Stimulated activated naive B cell treated with anti-CD40 and anti-IgM and Interleukin-4, amounts not matched to agents 10 μg/mL and 1 μg/mL and 100 μg/mL, for 72 hours (primary cell): ENCODE results near the gene LRFN2.

Experiments
- ATAC-seq, 2 donors: fragments of 150-1000 bp; cut with Tn5 transposase; replicated peaks; 2 replicates each; pipeline ENCODE4 v1.10.0; 2021; ENCODE audit warnings: moderate library complexity in 1 of 2
- DNase-seq: peaks from one replicate; pipeline ENCODE4 v3.0.0; 2021
- H3K27ac Mint-ChIP-seq: one replicate; pipeline ENCODE4 v1.8.0; 2022; ENCODE audit warnings: mild to moderate bottlenecking, mixed read lengths
- H3K27me3 Mint-ChIP-seq, 2 donors: one replicate each; pipeline ENCODE4 v1.8.0; 2022; ENCODE audit warnings: mixed read lengths in 2 of 2
- H3K36me3 Mint-ChIP-seq, 2 donors: one replicate each; pipeline ENCODE4 v1.8.0; 2022; ENCODE audit warnings: mixed read lengths in 2 of 2, mild to moderate bottlenecking in 1 of 2
- H3K4me1 Mint-ChIP-seq, 2 donors: one replicate each; pipeline ENCODE4 v1.8.0; 2022; ENCODE audit warnings: mixed read lengths in 2 of 2, mild to moderate bottlenecking in 1 of 2
- H3K4me3 Mint-ChIP-seq, 2 donors: one replicate each; pipeline ENCODE4 v1.8.0; 2022; ENCODE audit warnings: mild to moderate bottlenecking in 2 of 2, mixed read lengths in 2 of 2, moderate library complexity in 1 of 2
- H3K9me3 Mint-ChIP-seq, 2 donors: one replicate each; pipeline ENCODE4 v1.8.0; 2022; ENCODE audit warnings: mixed read lengths in 2 of 2, mild to moderate bottlenecking in 1 of 2

Gene LRFN2

GRCh38 chr6:40425192-40425919 is 161.8 kb downstream of the LRFN2 start:
- no peak for ATAC-seq
- no peak for DNase-seq
- H3K27me3 Mint-ChIP-seq: no peaks in the 10 kb centered on the region
- H3K27ac Mint-ChIP-seq: no peak overlapping the region
- H3K4me1 Mint-ChIP-seq: no peaks in the 10 kb centered on the region
- H3K4me3 Mint-ChIP-seq: no peak overlapping the region
- H3K9me3 Mint-ChIP-seq: no peaks in the 10 kb centered on the region
- H3K36me3 Mint-ChIP-seq: no peaks in the 10 kb centered on the region

GRCh38 chr6:40422046-40422445 is 165.1 kb downstream of the LRFN2 start:
- no peaks in the 10 kb centered on the region for H3K9me3 Mint-ChIP-seq
- no peaks in the 10 kb centered on the region for H3K4me1 Mint-ChIP-seq
- no peak overlapping the region for H3K27ac Mint-ChIP-seq
- DNase-seq (no peak), ATAC-seq (no peak)
- no peaks in the 10 kb centered on the region for H3K27me3 Mint-ChIP-seq
- H3K36me3 Mint-ChIP-seq: no peaks in the 10 kb centered on the region
- H3K4me3 Mint-ChIP-seq: no peak overlapping the region

- Mint-ChIP-seq H3K4me1 (no peaks in the 10 kb centered on the region), H3K36me3 (no peaks in the 10 kb centered on the region), H3K4me3 (no peak overlapping the region), H3K27ac (no peak overlapping the region), H3K9me3 (no peaks in the 10 kb centered on the region), H3K27me3 (no peaks in the 10 kb centered on the region)
- no peak for ATAC-seq
- no peak for DNase-seq
Observed at GRCh38 chr6:40419946-40420728, 167.0 kb downstream of the LRFN2 start.

- no peaks in the 10 kb centered on the region for H3K4me1 Mint-ChIP-seq
- no peak overlapping the region for H3K4me3 Mint-ChIP-seq
- DNase-seq (no peak), ATAC-seq (no peak)
- H3K27me3 Mint-ChIP-seq: no peaks in the 10 kb centered on the region
- no peaks in the 10 kb centered on the region for H3K36me3 Mint-ChIP-seq
- no peaks in the 10 kb centered on the region for H3K9me3 Mint-ChIP-seq
- no peak overlapping the region for H3K27ac Mint-ChIP-seq
Observed at GRCh38 chr6:40419377-40419776, 167.8 kb downstream of the LRFN2 start.

- no peaks in the 10 kb centered on the region for H3K36me3 Mint-ChIP-seq
- H3K27me3 Mint-ChIP-seq: no peaks in the 10 kb centered on the region
- ATAC-seq (no peak), DNase-seq (no peak)
- H3K27ac Mint-ChIP-seq: no peak overlapping the region
- H3K4me3 Mint-ChIP-seq: no peak overlapping the region
- no peaks in the 10 kb centered on the region for H3K9me3 Mint-ChIP-seq
- H3K4me1 Mint-ChIP-seq: peaks cover 0 to 1% of the 10 kb centered on the region in 2 donors
Observed at GRCh38 chr6:40417031-40417430, 170.1 kb downstream of the LRFN2 start.

- DNase-seq (no peak), ATAC-seq (no peak)
- H3K4me1 Mint-ChIP-seq: peaks cover 0 to 1% of the 10 kb centered on the region in 2 donors
- H3K36me3 Mint-ChIP-seq: no peaks in the 10 kb centered on the region
- H3K27me3 Mint-ChIP-seq: no peaks in the 10 kb centered on the region
- H3K4me3 Mint-ChIP-seq: no peak overlapping the region
- no peak overlapping the region for H3K27ac Mint-ChIP-seq
- H3K9me3 Mint-ChIP-seq: no peaks in the 10 kb centered on the region
Observed at GRCh38 chr6:40414617-40415016, 172.5 kb downstream of the LRFN2 start.

GRCh38 chr6:40413239-40413638 is 173.9 kb downstream of the LRFN2 start:
- no peaks in the 10 kb centered on the region for H3K9me3 Mint-ChIP-seq
- H3K4me3 Mint-ChIP-seq: no peak overlapping the region
- peaks cover 0 to 1% of the 10 kb centered on the region in 2 donors for H3K4me1 Mint-ChIP-seq
- no peaks in the 10 kb centered on the region for H3K36me3 Mint-ChIP-seq
- ATAC-seq (no peak), DNase-seq (no peak)
- no peaks in the 10 kb centered on the region for H3K27me3 Mint-ChIP-seq
- no peak overlapping the region for H3K27ac Mint-ChIP-seq

GRCh38 chr6:40411881-40412280 is 175.3 kb downstream of the LRFN2 start:
- H3K27ac Mint-ChIP-seq: no peak overlapping the region
- no peak overlapping the region for H3K4me3 Mint-ChIP-seq
- no peaks in the 10 kb centered on the region for H3K27me3 Mint-ChIP-seq
- DNase-seq (no peak), ATAC-seq (no peak)
- no peaks in the 10 kb centered on the region for H3K36me3 Mint-ChIP-seq
- no peaks in the 10 kb centered on the region for H3K9me3 Mint-ChIP-seq
- peaks cover 0 to 1% of the 10 kb centered on the region in 2 donors for H3K4me1 Mint-ChIP-seq

- Mint-ChIP-seq H3K27me3 (no peaks in the 10 kb centered on the region), H3K9me3 (no peaks in the 10 kb centered on the region), H3K4me1 (peaks cover 0 to 1% of the 10 kb centered on the region in 2 donors), H3K4me3 (no peak overlapping the region), H3K27ac (no peak overlapping the region), H3K36me3 (no peaks in the 10 kb centered on the region)
- DNase-seq (no peak), ATAC-seq (no peak)
Observed at GRCh38 chr6:40410821-40411220, 176.3 kb downstream of the LRFN2 start.

- H3K27ac Mint-ChIP-seq: no peak overlapping the region
- H3K4me3 Mint-ChIP-seq: no peak overlapping the region
Observed at GRCh38 chr6:40409716-40410397, 177.3 kb downstream of the LRFN2 start.

GRCh38 chr6:40408786-40409542 is 178.2 kb downstream of the LRFN2 start:
- H3K27me3 Mint-ChIP-seq: no peaks in the 10 kb centered on the region
- no peaks in the 10 kb centered on the region for H3K36me3 Mint-ChIP-seq
- H3K4me3 Mint-ChIP-seq: no peak overlapping the region
- ATAC-seq (no peak), DNase-seq (no peak)
- no peak overlapping the region for H3K27ac Mint-ChIP-seq
- peaks cover 0 to 1% of the 10 kb centered on the region in 2 donors for H3K4me1 Mint-ChIP-seq
- H3K9me3 Mint-ChIP-seq: peaks cover 0 to under 1% of the 10 kb centered on the region in 2 donors

More at GRCh38 chr6:40409716-40410397, 177.3 kb downstream of the LRFN2 start:
- Mint-ChIP-seq H3K27me3 (no peaks in the 10 kb centered on the region), H3K4me1 (peaks cover 0 to 1% of the 10 kb centered on the region in 2 donors), H3K36me3 (no peaks in the 10 kb centered on the region), H3K9me3 (no peaks in the 10 kb centered on the region)
- ATAC-seq (no peak), DNase-seq (no peak)

GRCh38 chr6:40407239-40407638 is 179.9 kb downstream of the LRFN2 start:
- peaks cover 0 to 1% of the 10 kb centered on the region in 2 donors for H3K9me3 Mint-ChIP-seq
- no peak for ATAC-seq
- H3K36me3 Mint-ChIP-seq: no peaks in the 10 kb centered on the region
- no peak for DNase-seq
- H3K4me1 Mint-ChIP-seq: no peaks in the 10 kb centered on the region
- H3K4me3 Mint-ChIP-seq: no peak overlapping the region
- no peak overlapping the region for H3K27ac Mint-ChIP-seq
- H3K27me3 Mint-ChIP-seq: no peaks in the 10 kb centered on the region

GRCh38 chr6:40406175-40406574 is 181.0 kb downstream of the LRFN2 start:
- no peak overlapping the region for H3K27ac Mint-ChIP-seq
- ATAC-seq (no peak), DNase-seq (no peak)
- H3K36me3 Mint-ChIP-seq: no peaks in the 10 kb centered on the region
- H3K27me3 Mint-ChIP-seq: no peaks in the 10 kb centered on the region
- H3K4me3 Mint-ChIP-seq: no peak overlapping the region
- H3K9me3 Mint-ChIP-seq: peaks cover 0 to 1% of the 10 kb centered on the region in 2 donors
- no peaks in the 10 kb centered on the region for H3K4me1 Mint-ChIP-seq

- ATAC-seq (no peak), DNase-seq (no peak)
- H3K4me1 Mint-ChIP-seq: no peaks in the 10 kb centered on the region
- H3K27ac Mint-ChIP-seq: no peak overlapping the region
- no peaks in the 10 kb centered on the region for H3K36me3 Mint-ChIP-seq
- no peak overlapping the region for H3K4me3 Mint-ChIP-seq
- H3K9me3 Mint-ChIP-seq: peaks cover 0 to 1% of the 10 kb centered on the region in 2 donors
- H3K27me3 Mint-ChIP-seq: no peaks in the 10 kb centered on the region
Observed at GRCh38 chr6:40400738-40401137, 186.4 kb downstream of the LRFN2 start.
